ENCODE data around the gene RHOH. TPM values are rescaled to one million over a fixed set of nuclear protein-coding genes. Genes with fewer than 3 reads are reported as not detected.

The RHOH gene
- total and polyA plus RNA-seq, 9 of the 15 experiments (the other 6 are each of a cell fraction or from before 2014, with no cell fraction given) = 14.3 to 37.7 (median 23.2) TPM

- no TSS peak for BruUV-seq (replicated peaks)
- FAIRE-seq (no peak), ATAC-seq (no peak), DNase-seq (ENCODE audit: extremely low read depth in 1 of 4, low spot score in 3 of 4) (no peak)
- Histone ChIP-seq H3K9ac (ENCODE audit: insufficient read depth in 1 of 2, low read depth in 2 of 2, low read length in 2 of 2) (no peak overlapping the region), H3K79me2 (ENCODE audit: control insufficient read depth, insufficient read depth, low read length) (no peaks in the 10 kb centered on the region), H3K9me3 (replicated peaks; ENCODE audit: control insufficient read depth, insufficient read depth, low read depth, low read length) (no peaks in the 10 kb centered on the region; the same call in 1 of the 2 replicates), H3K27ac (ENCODE audit: extremely low read depth, low read depth, low read length) (no peak overlapping the region), H3K4me1 (replicated peaks in 1 of 2; ENCODE audit: control insufficient read depth in 2 of 2, insufficient read depth in 2 of 2, low read length in 2 of 2) (peaks cover 3 to 8% of the 10 kb centered on the region in 2 experiments; a peak in 1 of 5 replicates), H2AFZ (ENCODE audit: low read depth, low read length) (no peak overlapping the region), H3K36me3 (ENCODE audit: control insufficient read depth, insufficient read depth, low read length) (no peaks in the 10 kb centered on the region), H3K9me1 (ENCODE audit: control insufficient read depth, insufficient read depth, low read length) (no peaks in the 10 kb centered on the region), H3K27me3 (ENCODE audit: control insufficient read depth in 2 of 2, insufficient read depth in 2 of 2, low read length in 2 of 2) (no peaks in the 10 kb centered on the region), H4K20me1 (replicated peaks; ENCODE audit: control insufficient read depth, insufficient read depth, low read length) (no peaks in the 10 kb centered on the region), H3K4me2 (ENCODE audit: insufficient read depth, low read length) (no peak overlapping the region), H3K4me3 (no peak overlapping the region)
- ChIA-PET POLR2A (no interaction called here), CTCF (ENCODE audit: low intra/inter-chr PET ratio) (no interaction called here)
- no peak for TF ChIP-seq ZBTB33 (CRISPR knock-in tag; IDR thresholded peaks at IDR 0.05)
- no peak for TF ChIP-seq MTA2 (IDR thresholded peaks at IDR 0.05; ENCODE audit: low read depth)
- no peak for TF ChIP-seq BCOR (IDR thresholded peaks at IDR 0.05)
- TF ChIP-seq BCL6 (CRISPR knock-in tag; IDR thresholded peaks at IDR 0.05) = no peak
- no peak for TF ChIP-seq THRB (CRISPR knock-in tag; conservative IDR thresholded peaks at IDR 0.05)
- no peak for TF ChIP-seq RBFOX2 (IDR thresholded peaks at IDR 0.05; ENCODE audit: low read depth, low read length)
- in situ Hi-C loops (cut with MboI) = no loop called here
- intact Hi-C loops (cut with micrococcal nuclease) = no loop called here
- 96% methylated on average over 1 of the region's 1 CpG for WGBS (ENCODE audit: insufficient coverage, low coverage, missing lambda C conversion rate)
These were observed 30.9 kb upstream of the RHOH start for GRCh38 chr4:40165916-40166315.

Measured in K562 (cell line).